Measurements from ENCODE around the gene HNRNPA1. TPM values are rescaled to one million over a fixed set of nuclear protein-coding genes. Genes with fewer than 3 reads are reported as not detected.
"Not testable (repeated sequence)": the region's sequence is repeated elsewhere in the genome, so short reads cannot be mapped to it uniquely, and the experiment has no call there.

HNRNPA1 gene
- total RNA-seq: 329 and 428 TPM in 2 replicates

- Histone ChIP-seq H3K27me3 (ENCODE audit: control insufficient read depth, insufficient read depth, low read length) (no peaks in the 10 kb centered on the region), H3K36me3 (ENCODE audit: control insufficient read depth, insufficient read depth, low read length) (peaks cover 7% of the 10 kb centered on the region), H3K4me3 (ENCODE audit: low read depth, low read length) (peak within 1 kb of the TSS; percentile 68)
- no peak for FAIRE-seq
- DNase-seq (ENCODE audit: low read depth): peak; percentile 100
- TF ChIP-seq, protein P1, sequence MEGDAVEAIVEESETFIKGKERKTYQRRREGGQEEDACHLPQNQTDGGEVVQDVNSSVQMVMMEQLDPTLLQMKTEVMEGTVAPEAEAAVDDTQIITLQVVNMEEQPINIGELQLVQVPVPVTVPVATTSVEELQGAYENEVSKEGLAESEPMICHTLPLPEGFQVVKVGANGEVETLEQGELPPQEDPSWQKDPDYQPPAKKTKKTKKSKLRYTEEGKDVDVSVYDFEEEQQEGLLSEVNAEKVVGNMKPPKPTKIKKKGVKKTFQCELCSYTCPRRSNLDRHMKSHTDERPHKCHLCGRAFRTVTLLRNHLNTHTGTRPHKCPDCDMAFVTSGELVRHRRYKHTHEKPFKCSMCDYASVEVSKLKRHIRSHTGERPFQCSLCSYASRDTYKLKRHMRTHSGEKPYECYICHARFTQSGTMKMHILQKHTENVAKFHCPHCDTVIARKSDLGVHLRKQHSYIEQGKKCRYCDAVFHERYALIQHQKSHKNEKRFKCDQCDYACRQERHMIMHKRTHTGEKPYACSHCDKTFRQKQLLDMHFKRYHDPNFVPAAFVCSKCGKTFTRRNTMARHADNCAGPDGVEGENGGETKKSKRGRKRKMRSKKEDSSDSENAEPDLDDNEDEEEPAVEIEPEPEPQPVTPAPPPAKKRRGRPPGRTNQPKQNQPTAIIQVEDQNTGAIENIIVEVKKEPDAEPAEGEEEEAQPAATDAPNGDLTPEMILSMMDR (IDR thresholded peaks at IDR 0.05; ENCODE audit: insufficient read depth, low read length, severe bottlenecking): no peak
Measured at GRCh38 chr12:54280468-54281260, at the start of gene HNRNPA1. HNRNPA1 (plus strand) TSS chr12:54280726; CDS start chr12:54280808, 82 bp downstream.

DNA sequence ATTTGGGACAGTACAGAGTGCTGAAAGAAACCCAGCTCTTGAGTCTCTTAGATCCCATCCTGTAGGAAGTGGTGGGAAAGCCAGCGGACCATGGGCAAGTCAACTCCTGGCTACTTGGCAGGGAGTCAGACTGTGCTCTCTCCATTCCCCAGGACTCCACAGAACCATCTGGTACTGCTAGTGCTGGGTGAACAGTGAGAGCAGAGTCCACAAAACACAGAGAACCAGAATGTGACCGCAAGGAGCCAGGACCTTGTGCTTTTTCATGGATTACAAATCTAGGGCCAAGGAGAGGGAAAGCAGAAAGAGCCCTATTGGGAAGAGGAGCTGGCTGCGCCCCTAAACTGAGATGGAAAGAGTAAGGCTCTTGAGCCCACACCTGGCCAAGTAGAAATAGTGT lies 49.3 kb upstream of the HNRNPA1 start:
- H3K4me3 ChIP-seq (ENCODE audit: low read depth, low read length); H3K27me3 ChIP-seq (ENCODE audit: control insufficient read depth, insufficient read depth, low read length); DNase-seq (ENCODE audit: low read depth); H3K36me3 ChIP-seq (ENCODE audit: control insufficient read depth, insufficient read depth, low read length); FAIRE-seq: not testable (repeated sequence)

GRCh38 chr12:54232790-54233189 lies 47.7 kb upstream of the HNRNPA1 start:
- DNase-seq (ENCODE audit: low read depth) (no peak), FAIRE-seq (no peak)
- Histone ChIP-seq H3K36me3 (ENCODE audit: control insufficient read depth, insufficient read depth, low read length) (no peaks in the 10 kb centered on the region), H3K4me3 (ENCODE audit: low read depth, low read length) (no peak overlapping the region), H3K27me3 (ENCODE audit: control insufficient read depth, insufficient read depth, low read length) (no peaks in the 10 kb centered on the region)
- TF ChIP-seq, protein P1 (IDR thresholded peaks at IDR 0.05; ENCODE audit: insufficient read depth, low read length, severe bottlenecking): no peak

DNA sequence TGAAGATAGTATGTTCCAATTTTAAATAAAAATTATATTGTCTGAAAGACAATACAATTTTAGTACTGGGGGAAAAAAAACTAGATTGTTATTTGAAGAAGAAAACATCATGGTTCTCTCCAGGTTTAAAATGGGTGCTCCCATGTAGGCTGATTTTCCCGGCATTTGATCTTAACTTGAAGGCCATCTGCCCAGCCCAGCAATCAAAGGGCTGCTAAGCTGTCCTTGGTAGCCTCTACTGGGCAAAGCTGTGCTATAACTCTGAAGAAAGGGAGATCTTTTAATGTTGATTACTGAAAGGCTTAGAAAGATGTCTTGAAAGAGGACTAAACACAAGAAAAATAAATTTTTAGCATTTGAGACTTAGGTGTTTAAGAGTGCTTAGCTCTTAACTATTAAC lies 42.0 kb upstream of the HNRNPA1 start:
- no peak for DNase-seq (ENCODE audit: low read depth)
- H3K4me3 ChIP-seq (ENCODE audit: low read depth, low read length): no peak overlapping the region
- no peaks in the 10 kb centered on the region for H3K27me3 ChIP-seq (ENCODE audit: control insufficient read depth, insufficient read depth, low read length)
- no peak for FAIRE-seq
- H3K36me3 ChIP-seq (ENCODE audit: control insufficient read depth, insufficient read depth, low read length): peaks cover 2% of the 10 kb centered on the region
- TF ChIP-seq, protein P1 (IDR thresholded peaks at IDR 0.05; ENCODE audit: insufficient read depth, low read length, severe bottlenecking): no peak

- Histone ChIP-seq H3K27me3 (ENCODE audit: control insufficient read depth, insufficient read depth, low read length) (no peaks in the 10 kb centered on the region), H3K36me3 (ENCODE audit: control insufficient read depth, insufficient read depth, low read length) (peaks cover 2% of the 10 kb centered on the region), H3K4me3 (ENCODE audit: low read depth, low read length) (no peak overlapping the region)
- TF ChIP-seq, protein P1 (IDR thresholded peaks at IDR 0.05; ENCODE audit: insufficient read depth, low read length, severe bottlenecking): no peak
- FAIRE-seq (no peak), DNase-seq (ENCODE audit: low read depth) (no peak)
Measured at GRCh38 chr12:54239620-54240019, 40.9 kb upstream of the HNRNPA1 start.

GRCh38 chr12:54240129-54240528 lies 40.4 kb upstream of the HNRNPA1 start:
- TF ChIP-seq, protein P1 (IDR thresholded peaks at IDR 0.05; ENCODE audit: insufficient read depth, low read length, severe bottlenecking): no peak
- FAIRE-seq: no peak
- no peak for DNase-seq (ENCODE audit: low read depth)
- Histone ChIP-seq H3K36me3 (ENCODE audit: control insufficient read depth, insufficient read depth, low read length) (peaks cover 2% of the 10 kb centered on the region), H3K27me3 (ENCODE audit: control insufficient read depth, insufficient read depth, low read length) (no peaks in the 10 kb centered on the region), H3K4me3 (ENCODE audit: low read depth, low read length) (no peak overlapping the region)

All from bronchial epithelial cell (primary cell).